Measurements from ENCODE around the gene ARL6. TPM values are rescaled to one million over a fixed set of nuclear protein-coding genes. Genes with fewer than 3 reads are reported as not detected.

Gene ARL6
- total RNA-seq, 2 experiments from 2014 or later = 5.8 to 6.4 TPM

- no peaks in the 10 kb centered on the region for H3K9me3 Mint-ChIP-seq
- ChIA-PET CTCF (interaction anchor here (2.1 kb wide), 1 partner anchor 18 kb away, joined by 6 read pairs; no protein-coding TSS in a partner anchor), POLR2A (no interaction called here)
- H3K27me3 Mint-ChIP-seq = peaks cover 15% of the 10 kb centered on the region
- H3K4me1 Mint-ChIP-seq (ENCODE audit: low read depth) = no peaks in the 10 kb centered on the region
- TF ChIP-seq CTCF (IDR thresholded peaks at IDR 0.05) = no peak
- no peak overlapping the region for H3K4me3 Mint-ChIP-seq
- intact Hi-C loops (cut with micrococcal nuclease) = no loop called here
- H3K36me3 Mint-ChIP-seq (ENCODE audit: low read depth) = no peaks in the 10 kb centered on the region
- no peak for DNase-seq
- no peak for ATAC-seq
- no peak overlapping the region for H3K27ac Mint-ChIP-seq
These were observed 27.6 kb upstream of the ARL6 start for GRCh38 chr3:97736928-97737327.

GRCh38 chr3:97738761-97739160, 25.8 kb upstream of the ARL6 start:
- ATAC-seq = no peak
- Mint-ChIP-seq H3K36me3 (ENCODE audit: low read depth) (no peaks in the 10 kb centered on the region), H3K4me3 (no peak overlapping the region), H3K9me3 (no peaks in the 10 kb centered on the region), H3K4me1 (ENCODE audit: low read depth) (no peaks in the 10 kb centered on the region), H3K27ac (no peak overlapping the region), H3K27me3 (peaks cover 17% of the 10 kb centered on the region)
- ChIA-PET POLR2A (no interaction called here), CTCF (interaction anchor here (0.9 to 2.1 kb wide), 2 partner anchors 12 to 19 kb away, joined by 4 to 6 read pairs; no protein-coding TSS in a partner anchor)
- no peak for DNase-seq
- no peak for TF ChIP-seq CTCF (IDR thresholded peaks at IDR 0.05)
- intact Hi-C loops (cut with micrococcal nuclease) = no loop called here

GRCh38 chr3:97742036-97742435, 22.5 kb upstream of the ARL6 start:
- Mint-ChIP-seq H3K36me3 (ENCODE audit: low read depth) (no peaks in the 10 kb centered on the region), H3K4me3 (no peak overlapping the region), H3K27ac (no peak overlapping the region), H3K9me3 (no peaks in the 10 kb centered on the region), H3K4me1 (ENCODE audit: low read depth) (no peaks in the 10 kb centered on the region), H3K27me3 (peaks cover 13% of the 10 kb centered on the region)
- intact Hi-C loops (cut with micrococcal nuclease) = no loop called here
- ChIA-PET CTCF (no interaction called here), POLR2A (no interaction called here)
- TF ChIP-seq CTCF (IDR thresholded peaks at IDR 0.05) = no peak
- no peak for DNase-seq
- no peak for ATAC-seq

GRCh38 chr3:97744289-97744688, 20.3 kb upstream of the ARL6 start:
- Mint-ChIP-seq H3K27ac (no peak overlapping the region), H3K36me3 (ENCODE audit: low read depth) (no peaks in the 10 kb centered on the region), H3K4me1 (ENCODE audit: low read depth) (no peaks in the 10 kb centered on the region), H3K4me3 (no peak overlapping the region), H3K27me3 (peaks cover 14% of the 10 kb centered on the region), H3K9me3 (no peaks in the 10 kb centered on the region)
- DNase-seq = no peak
- no peak for ATAC-seq
- CTCF ChIA-PET = interaction anchor here (1.0 kb wide), 1 partner anchor 25 kb away, joined by 3 read pairs; no protein-coding TSS in a partner anchor
- POLR2A ChIA-PET = no interaction called here
- TF ChIP-seq CTCF (IDR thresholded peaks at IDR 0.05) = no peak
- intact Hi-C loops (cut with micrococcal nuclease) = no loop called here

DNA sequence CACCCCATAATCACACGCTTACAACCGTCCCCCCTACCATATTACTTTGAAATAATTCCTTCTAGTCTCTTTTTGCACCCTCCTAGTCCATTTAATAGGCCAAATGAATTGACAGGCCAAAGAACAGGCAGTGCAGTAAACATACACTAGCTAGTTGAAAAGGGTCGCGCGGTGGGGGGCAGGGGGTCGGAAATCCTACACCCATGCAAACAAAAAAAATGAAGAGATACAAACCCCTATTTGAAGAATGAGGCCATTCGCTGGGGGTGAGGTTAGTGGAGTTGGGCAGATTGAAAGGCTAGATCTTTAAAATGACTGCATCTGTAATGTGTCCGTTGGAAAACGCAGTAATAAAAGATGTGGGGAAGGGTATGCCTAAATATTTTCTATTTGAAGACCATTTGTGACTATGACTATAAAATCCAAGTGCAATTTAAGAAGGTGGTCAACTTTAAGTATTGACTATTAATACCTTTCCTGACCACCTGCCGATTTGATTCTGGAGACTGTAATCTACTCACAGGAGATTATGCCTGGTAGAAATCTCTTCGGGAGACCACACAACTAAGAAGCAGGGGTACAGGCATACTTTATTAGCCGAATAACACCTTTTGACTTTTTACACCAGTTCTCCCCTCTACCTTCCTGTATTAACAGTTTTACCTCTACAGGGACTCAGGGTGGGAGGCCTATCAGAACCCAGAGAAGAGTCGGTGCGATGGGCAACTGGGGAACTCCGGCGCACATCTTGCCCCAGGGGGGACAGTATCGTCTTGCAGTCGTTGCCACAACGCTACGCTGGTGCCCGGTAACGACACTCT, 762 bp upstream of the ARL6 start:
- Mint-ChIP-seq H3K27me3 (peaks cover 4% of the 10 kb centered on the region), H3K4me1 (ENCODE audit: low read depth) (peaks cover 20% of the 10 kb centered on the region), H3K4me3 (peak overlapping the region; percentile 95), H3K27ac (peak overlapping the region; percentile 92), H3K9me3 (no peaks in the 10 kb centered on the region), H3K36me3 (ENCODE audit: low read depth) (peaks cover 3% of the 10 kb centered on the region)
- ATAC-seq (no peak), DNase-seq (no peak)
- no peak for TF ChIP-seq CTCF (IDR thresholded peaks at IDR 0.05)
- ChIA-PET CTCF (interaction anchor here (1.0 to 1.7 kb wide), 4 partner anchors 45 to 566 kb away, joined by 4 to 6 read pairs (median 5); no protein-coding TSS in a partner anchor), POLR2A (no interaction called here)
- intact Hi-C loops (cut with micrococcal nuclease) = no loop called here

Measured in activated CD8-positive, alpha-beta T cell treated with anti-CD3 and anti-CD28 coated beads for 36 hours (primary cell).